H4 (cell line): ENCODE results near the gene F10. TPM values are rescaled to one million over a fixed set of nuclear protein-coding genes. Genes with fewer than 3 reads are reported as not detected.
"Not testable (repeated sequence)": the region's sequence is repeated elsewhere in the genome, so short reads cannot be mapped to it uniquely, and the experiment has no call there.

Experiments
- DNase-seq: peaks from one replicate; pipeline ENCODE4 v3.0.0-alpha.2; 2015; ENCODE audit warnings: low spot score
- total RNA-seq: library from RNA; depleted of rRNA; stranded (reverse); fragments of >200 nt; shearing (Covaris generic); gene quantifications from 2 replicates; pipeline ENCODE4 v1.2.3, GENCODE V29; 2014

The F10 gene
- total RNA-seq, 1 experiment from 2014 or later, result not detected

DNA sequence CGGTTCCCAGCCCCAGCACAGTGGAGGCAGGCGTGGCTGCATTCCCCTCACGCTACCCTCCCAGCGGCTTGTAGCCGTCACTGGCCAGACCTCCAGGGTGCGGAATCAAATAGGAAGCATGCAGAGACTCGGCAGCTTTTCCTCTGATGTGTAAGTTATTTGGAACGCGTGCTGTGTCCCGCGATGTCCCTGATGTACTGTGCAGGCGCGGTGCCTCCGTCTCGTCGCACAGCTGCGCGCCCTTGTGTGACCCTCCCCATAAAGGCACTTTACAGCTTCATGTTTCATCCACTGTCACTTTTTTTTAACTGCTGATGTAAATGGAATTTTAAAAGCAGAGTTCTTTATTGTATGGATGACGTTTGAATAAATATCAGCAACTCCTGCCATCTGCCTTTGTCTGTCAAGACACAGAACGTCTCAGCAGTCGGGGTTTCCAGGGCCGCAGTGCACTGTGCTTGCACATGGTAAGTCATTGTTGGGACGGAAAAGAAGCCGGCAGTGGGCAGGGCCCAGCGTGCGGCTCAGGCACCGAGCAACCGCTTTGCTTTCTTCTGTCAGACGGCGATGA, 24.4 kb upstream of the F10 start:
- DNase-seq, result no peak

DNA sequence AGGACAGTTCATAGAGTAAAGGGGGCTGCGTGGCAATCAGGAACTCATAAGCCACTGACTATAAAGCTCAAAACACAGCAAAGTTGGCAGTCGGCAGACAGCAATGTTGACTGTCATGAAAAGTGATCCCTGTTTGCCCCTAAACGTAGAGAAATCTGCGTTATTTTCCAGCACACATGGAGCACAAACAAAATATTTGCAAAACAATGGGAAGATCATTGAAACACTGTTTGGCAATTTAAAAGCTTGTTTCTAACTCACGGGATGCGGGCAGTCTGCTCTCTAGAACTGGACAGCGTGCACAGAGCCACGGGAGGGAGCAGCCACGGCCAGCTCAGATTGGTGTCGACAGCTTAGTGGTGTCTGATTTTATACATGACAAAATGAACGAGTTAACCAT, 23.5 kb upstream of the F10 start:
- no peak for DNase-seq

DNA sequence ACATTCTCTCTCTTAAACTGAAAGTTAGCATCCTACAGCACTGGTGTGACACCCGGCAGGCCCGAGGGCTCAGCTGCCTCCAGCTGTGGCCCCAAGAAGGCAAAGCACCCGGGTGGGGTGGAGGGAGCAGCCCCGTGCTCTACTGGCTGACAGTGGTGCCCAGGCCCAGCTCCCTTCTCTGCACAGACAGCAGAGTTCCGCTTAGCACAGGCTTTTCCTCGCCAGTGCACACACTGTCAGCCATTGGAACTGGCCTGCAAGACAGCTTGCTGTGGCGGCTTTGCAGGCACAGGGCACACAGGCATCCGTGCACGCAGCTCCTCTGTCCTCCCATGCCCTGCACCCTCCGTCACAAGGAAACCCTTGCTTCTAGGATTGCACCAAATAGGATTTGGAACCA, 20.3 kb upstream of the F10 start:
- DNase-seq, result not testable (repeated sequence)

- no peak for DNase-seq
Measured at GRCh38 chr13:113102727-113103126, 19.9 kb upstream of the F10 start.

DNA sequence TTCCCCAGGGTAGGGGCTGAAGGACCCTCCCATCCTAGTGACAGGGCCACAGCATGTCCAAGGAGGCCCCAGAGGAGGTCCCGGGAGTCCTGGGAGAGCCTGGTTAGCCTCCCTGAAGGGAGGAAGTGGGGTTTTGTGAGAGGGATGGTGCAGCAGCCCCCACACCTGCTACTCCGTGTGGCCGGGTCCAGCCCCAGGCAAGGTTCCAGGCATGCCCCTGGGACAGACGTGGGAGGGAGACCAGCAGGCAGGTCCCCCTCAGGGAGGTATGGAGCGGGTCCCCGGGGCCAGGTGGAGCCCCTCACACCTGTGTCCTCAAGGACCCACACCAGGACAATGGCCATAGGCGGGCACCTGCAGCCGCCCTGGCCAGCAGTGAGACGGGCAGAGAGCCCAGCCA, 19.0 kb upstream of the F10 start:
- no peak for DNase-seq

DNA sequence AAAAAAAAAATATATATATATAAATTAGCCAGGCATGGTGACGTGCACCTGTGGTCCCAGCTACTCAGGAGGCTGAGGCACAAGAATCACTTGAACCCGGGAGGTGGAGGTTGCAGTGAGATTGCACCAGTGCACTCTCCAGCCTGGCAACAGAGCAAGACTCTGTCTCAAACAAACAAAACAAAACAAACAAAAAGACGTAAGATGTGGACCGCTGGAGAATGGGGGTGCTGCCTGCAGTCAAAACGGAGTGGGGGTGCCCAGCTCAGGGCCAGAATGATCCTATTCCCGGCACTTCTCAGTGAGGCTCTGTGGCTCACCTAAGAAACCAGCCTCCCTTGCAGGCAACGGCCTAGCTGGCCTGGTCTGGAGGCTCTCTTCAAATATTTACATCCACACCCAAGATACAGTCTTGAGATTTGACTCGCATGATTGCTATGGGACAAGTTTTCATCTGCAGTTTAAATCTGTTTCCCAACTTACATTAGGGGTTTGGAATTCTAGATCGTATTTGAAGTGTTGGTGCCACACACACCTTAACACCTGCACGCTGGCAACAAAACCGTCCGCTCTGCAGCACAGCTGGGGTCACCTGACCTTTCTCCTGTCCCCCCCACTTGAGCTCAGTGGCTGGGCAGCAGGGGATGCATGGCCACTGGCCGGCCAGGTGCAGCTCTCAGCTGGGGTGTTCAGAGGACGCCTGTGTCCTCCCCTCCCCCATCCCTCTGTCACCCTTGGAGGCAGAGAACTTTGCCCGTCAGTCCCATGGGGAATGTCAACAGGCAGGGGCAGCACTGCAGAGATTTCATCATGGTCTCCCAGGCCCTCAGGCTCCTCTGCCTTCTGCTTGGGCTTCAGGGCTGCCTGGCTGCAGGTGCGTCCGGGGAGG, 17.3 kb upstream of the F10 start, which contains the start of gene F7:
TSS of gene F7 (plus strand) at position 760 of the 889 bp plus-strand sequence. CDS start at position 811, 51 bp downstream.
- DNase-seq, result no peak

GRCh38 chr13:113105921-113106452, 16.6 kb upstream of the F10 start:
- DNase-seq, result no peak

- no peak for DNase-seq
Measured at GRCh38 chr13:113106711-113107351, 15.8 kb upstream of the F10 start.

DNA sequence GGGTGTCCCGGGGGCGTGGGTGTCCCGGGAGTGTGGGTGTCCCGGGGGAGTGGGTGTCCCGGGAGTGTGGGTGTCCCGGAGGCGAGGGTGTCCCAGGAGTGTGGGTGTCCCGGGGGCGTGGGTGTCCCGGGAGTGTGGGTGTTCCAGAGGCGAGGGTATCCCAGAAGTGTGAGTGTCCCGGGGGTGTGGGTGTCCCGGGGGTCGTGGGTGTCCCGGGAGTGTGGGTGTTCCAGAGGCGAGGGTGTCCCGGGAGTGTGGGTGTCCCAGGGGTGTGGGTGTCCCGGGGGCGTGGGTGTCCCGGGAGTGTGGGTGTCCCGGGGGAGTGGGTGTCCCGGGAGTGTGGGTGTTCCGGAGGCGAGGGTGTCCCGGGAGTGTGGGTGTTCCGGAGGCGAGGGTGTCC, 14.1 kb upstream of the F10 start:
- DNase-seq, result not testable (repeated sequence)

- no peak for DNase-seq
Measured at GRCh38 chr13:113109151-113110047, 13.2 kb upstream of the F10 start.

GRCh38 chr13:113110048-113110851, 12.3 kb upstream of the F10 start:
- no peak for DNase-seq

GRCh38 chr13:113110852-113111315, 11.7 kb upstream of the F10 start:
- no peak for DNase-seq

- DNase-seq, result not testable (repeated sequence)
Measured at GRCh38 chr13:113111821-113112220, 10.8 kb upstream of the F10 start.

GRCh38 chr13:113112475-113112874, 10.1 kb upstream of the F10 start:
- DNase-seq, result not testable (repeated sequence)

DNA sequence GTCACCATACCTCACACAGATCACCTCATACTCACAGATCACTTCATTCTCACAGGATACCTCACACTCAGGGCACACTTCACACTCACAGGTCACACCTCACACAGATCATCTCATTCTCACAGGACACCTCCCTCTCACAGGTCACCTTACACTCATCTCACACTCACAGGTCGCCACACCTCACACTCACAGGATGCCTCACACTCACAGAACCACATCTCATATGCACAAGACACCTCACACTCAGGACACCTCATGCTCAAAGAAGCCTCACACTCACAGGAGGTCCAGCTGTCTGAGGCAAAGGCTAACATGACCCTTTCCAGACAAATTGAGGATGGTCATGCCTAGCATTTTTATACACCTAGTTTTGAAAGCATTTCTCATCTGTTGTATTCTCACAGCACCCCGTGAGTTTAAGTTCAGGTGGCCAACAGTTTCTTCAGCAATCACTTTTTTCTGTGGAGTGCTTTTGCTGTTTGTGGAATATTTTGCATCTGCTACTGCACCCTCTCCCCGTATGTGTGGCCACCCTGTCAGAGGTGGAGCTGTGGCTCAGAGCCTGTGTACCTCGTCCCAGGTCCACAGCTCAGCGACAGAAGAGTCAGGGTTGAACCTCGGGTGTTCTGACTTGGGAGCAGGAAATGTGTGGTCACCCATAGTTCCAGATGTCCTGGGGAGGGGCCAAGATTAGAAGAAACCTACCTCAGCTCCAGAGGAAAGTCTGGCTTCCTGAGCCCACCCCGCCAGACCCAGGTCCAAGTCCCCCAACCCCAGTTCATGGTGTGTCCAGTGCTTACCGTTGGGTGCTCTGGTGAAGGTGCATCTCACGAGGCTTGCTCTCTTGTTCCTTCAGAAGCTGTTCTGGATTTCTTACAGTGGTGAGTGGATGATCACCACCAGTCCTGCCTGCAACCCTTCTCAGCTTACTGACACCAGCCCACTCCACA, 9.4 kb upstream of the F10 start:
- DNase-seq, result no peak

DNA sequence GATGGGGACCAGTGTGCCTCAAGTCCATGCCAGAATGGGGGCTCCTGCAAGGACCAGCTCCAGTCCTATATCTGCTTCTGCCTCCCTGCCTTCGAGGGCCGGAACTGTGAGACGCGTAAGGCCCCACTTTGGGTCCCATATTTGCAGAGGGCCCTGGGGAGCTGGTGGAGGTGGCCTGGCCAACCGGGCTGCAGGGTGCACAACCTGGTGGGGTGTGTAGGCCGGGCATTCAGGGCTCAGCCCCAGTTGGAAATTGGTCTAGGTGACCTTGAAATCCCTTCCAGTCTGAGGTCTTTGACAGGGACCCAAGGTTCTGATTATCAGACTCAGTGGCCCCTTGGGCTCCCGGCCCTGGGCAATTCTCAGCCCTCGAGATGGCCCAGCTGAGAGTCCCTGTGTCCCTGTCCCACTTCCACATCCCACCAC, 8.7 kb upstream of the F10 start:
- DNase-seq, result no peak

DNA sequence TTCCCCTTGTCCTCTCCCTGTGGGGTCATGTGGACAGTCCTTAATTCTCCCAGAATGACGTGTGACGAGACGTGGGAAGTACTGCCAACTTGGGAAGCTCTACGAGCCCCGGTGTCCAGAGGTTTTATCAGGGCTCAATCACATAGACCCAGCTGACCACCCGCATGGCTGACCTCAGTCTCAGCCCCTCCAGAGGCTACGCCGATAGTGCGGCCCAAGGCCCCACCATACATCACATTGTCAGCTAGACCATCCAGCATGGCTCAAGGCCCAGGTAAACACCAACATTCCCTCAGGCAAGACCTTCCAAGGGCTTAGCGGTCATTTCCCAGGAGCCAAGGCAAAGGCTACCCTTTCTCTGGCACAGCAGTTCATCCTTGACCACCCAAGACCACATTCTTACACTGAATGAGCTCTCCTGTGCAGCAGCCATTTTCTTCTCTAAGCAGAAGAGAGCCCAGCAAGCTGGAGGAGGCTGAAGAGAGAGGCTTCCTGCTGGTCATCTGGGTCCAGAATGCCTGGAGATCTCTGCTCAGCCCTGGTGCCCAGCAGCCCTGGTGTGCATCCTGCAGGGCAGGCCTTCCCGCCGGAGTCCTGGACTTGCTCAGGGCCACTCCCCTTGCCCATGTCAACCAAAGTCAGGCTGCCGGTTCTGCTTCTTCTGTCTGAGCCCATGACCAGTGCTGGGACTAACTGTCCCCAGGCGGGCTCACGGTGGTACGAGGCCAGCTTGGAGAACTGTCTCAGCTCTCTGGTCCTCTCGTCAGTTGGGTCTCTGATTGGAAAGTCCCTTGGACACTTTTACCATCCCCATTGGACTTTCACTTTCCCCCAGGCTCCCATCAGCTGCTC, 7.9 kb upstream of the F10 start:
- DNase-seq, result no peak
